ENCODE results near the gene LIPA. TPM values are rescaled to one million over a fixed set of nuclear protein-coding genes. Genes with fewer than 3 reads are reported as not detected.

The LIPA gene
- total RNA-seq, 1 experiment from 2014 or later, result 45.2 TPM

DNA sequence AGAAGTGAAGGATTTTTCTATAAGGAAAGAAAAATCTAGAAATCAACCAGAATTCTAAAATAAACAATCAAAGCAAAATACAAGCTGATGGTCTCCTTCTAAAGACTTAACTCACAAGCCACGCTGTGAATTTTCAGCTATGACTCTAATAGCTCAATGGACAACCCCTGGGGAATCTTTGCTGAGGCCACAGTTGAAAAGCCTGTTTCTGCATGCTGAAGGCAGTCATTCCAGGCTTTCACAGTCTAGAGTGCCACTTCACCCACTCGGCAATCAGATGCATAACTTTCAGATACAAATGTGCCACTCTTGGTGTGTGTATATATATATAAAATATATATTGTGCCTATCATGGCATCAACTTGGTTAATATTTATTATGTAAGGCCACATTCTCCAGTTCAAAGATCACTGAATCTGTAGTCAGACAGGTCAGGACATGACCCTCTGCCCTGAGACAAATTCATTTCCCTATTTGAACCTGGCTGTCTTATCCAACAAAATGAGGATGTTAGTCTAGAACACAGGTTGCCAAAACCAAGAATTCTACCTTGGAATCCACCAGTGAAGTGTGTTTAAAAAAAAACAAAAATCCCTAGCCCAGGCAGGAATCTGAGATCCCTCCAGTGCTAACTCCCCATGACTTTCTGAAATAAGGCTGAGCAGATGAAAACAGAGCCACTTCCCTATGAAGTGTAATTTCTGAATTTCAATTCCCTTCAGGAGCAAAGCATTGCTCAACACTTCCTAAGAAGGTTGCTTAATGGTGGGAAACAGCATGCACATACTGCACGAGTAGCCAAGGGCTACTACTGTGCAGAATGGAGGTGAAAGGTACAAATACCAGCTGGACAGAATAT is 9.9 kb downstream of the LIPA start:
- CTCF ChIA-PET, result no interaction called here
- POLR2A ChIA-PET (ENCODE audit: unreplicated experiment), result no interaction called here

GRCh38 chr10:89241026-89241425 is 10.5 kb downstream of the LIPA start:
- no peaks in the 10 kb centered on the region for H3K27me3 ChIP-seq (ENCODE audit: insufficient read depth, low read depth)
- POLR2A ChIA-PET (ENCODE audit: unreplicated experiment), result no interaction called here
- H3K36me3 ChIP-seq (ENCODE audit: low read depth), result 0 out of 2 replicates have a peak, but pooled peaks cover 6% of the 10 kb centered on the region
- no peak for DNase-seq
- no peak overlapping the region for H3K4me3 ChIP-seq
- no peaks in the 10 kb centered on the region for H4K20me1 ChIP-seq (ENCODE audit: insufficient read depth)
- no TSS peak for BruUV-seq (replicated peaks)
- no peaks in the 10 kb centered on the region for H3K9me2 ChIP-seq (ENCODE audit: insufficient read depth)
- CTCF ChIA-PET, result no interaction called here
- H3K4me1 ChIP-seq (replicated peaks; ENCODE audit: insufficient read depth), result peaks cover 17% of the 10 kb centered on the region
- no peaks in the 10 kb centered on the region for H3K9me3 ChIP-seq (ENCODE audit: insufficient read depth, low read depth)
- TF ChIP-seq EZH2 (IDR thresholded peaks at IDR 0.05; ENCODE audit: low read depth) (no peak), CTCF (conservative IDR thresholded peaks at IDR 0.05) (no peak)
- no peak overlapping the region for H3K27ac ChIP-seq
- H3F3A ChIP-seq (ENCODE audit: insufficient read depth, low read depth), result peaks cover 11% of the 10 kb centered on the region; the same call in 1 of the 2 replicates
- H2AFZ ChIP-seq, result no peak overlapping the region
- H3K4me2 ChIP-seq, result no peak overlapping the region
- intact Hi-C loops (cut with micrococcal nuclease; ENCODE audit: unreplicated experiment), result no loop called here
- H3K79me2 ChIP-seq (ENCODE audit: low read depth), result no peaks in the 10 kb centered on the region

More for the DNA sequence above, 9.9 kb downstream of the LIPA start:
- Histone ChIP-seq H3K27ac (peak overlapping the region; percentile 55), H2AFZ (no peak overlapping the region), H3K4me2 (peak overlapping the region; percentile 21; the same call in 1 of the 2 replicates), H3K79me2 (ENCODE audit: low read depth) (no peaks in the 10 kb centered on the region), H3K9me3 (ENCODE audit: insufficient read depth, low read depth) (no peaks in the 10 kb centered on the region), H3K4me3 (no peak overlapping the region), H3K36me3 (ENCODE audit: low read depth) (0 out of 2 replicates have a peak, but pooled peaks cover 6% of the 10 kb centered on the region), H3K27me3 (ENCODE audit: insufficient read depth, low read depth) (no peaks in the 10 kb centered on the region), H3K9me2 (ENCODE audit: insufficient read depth) (no peaks in the 10 kb centered on the region), H4K20me1 (ENCODE audit: insufficient read depth) (no peaks in the 10 kb centered on the region), H3F3A (ENCODE audit: insufficient read depth, low read depth) (peaks cover 11% of the 10 kb centered on the region; the same call in 1 of the 2 replicates), H3K4me1 (replicated peaks; ENCODE audit: insufficient read depth) (peaks cover 17% of the 10 kb centered on the region)
- intact Hi-C loops (cut with micrococcal nuclease; ENCODE audit: unreplicated experiment), result no loop called here
- TF ChIP-seq EZH2 (IDR thresholded peaks at IDR 0.05; ENCODE audit: low read depth) (no peak), CTCF (conservative IDR thresholded peaks at IDR 0.05) (no peak)
- no TSS peak for BruUV-seq (replicated peaks)
- DNase-seq, result peak in 1 of 2 experiments; percentile 42

DNA sequence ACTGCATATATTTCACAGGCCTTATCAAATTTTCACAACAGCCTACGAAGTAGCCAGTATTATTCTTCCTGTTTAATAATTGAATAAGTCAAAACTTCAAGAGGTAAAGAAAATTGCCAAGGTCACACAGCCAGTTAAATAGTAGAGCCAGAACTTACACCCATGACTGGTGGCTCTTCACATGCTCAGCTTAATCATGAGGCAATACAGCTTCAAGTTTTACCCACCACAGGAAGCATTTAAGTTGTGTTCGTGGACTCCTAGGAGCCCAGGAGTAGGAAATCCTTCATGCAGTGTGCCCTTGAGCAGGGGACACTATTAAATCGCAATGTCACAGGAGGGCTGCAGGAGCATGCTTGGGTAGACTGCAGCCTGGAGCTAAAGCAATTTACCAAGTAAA is 11.1 kb downstream of the LIPA start:
- DNase-seq, result no peak
- no TSS peak for BruUV-seq (replicated peaks)
- Histone ChIP-seq H3K27me3 (ENCODE audit: insufficient read depth, low read depth) (no peaks in the 10 kb centered on the region), H3K9me2 (ENCODE audit: insufficient read depth) (no peaks in the 10 kb centered on the region), H3K4me1 (replicated peaks; ENCODE audit: insufficient read depth) (peaks cover 17% of the 10 kb centered on the region), H4K20me1 (ENCODE audit: insufficient read depth) (no peaks in the 10 kb centered on the region), H3K79me2 (ENCODE audit: low read depth) (no peaks in the 10 kb centered on the region), H2AFZ (no peak overlapping the region), H3K36me3 (ENCODE audit: low read depth) (0 out of 2 replicates have a peak, but pooled peaks cover 2% of the 10 kb centered on the region), H3F3A (ENCODE audit: insufficient read depth, low read depth) (peaks cover 11% of the 10 kb centered on the region; the same call in 1 of the 2 replicates), H3K4me3 (no peak overlapping the region), H3K27ac (no peak overlapping the region), H3K4me2 (no peak overlapping the region), H3K9me3 (ENCODE audit: insufficient read depth, low read depth) (no peaks in the 10 kb centered on the region)
- TF ChIP-seq CTCF (conservative IDR thresholded peaks at IDR 0.05) (no peak), EZH2 (IDR thresholded peaks at IDR 0.05; ENCODE audit: low read depth) (no peak)
- intact Hi-C loops (cut with micrococcal nuclease; ENCODE audit: unreplicated experiment), result no loop called here
- POLR2A ChIA-PET (ENCODE audit: unreplicated experiment), result no interaction called here
- CTCF ChIA-PET, result no interaction called here
